Embryonic facial prominence (tissue), 1 donor: ENCODE data around the gene ALS2CL.

Source experiments
- DNase-seq: peaks from one replicate; pipeline ENCODE4 v3.0.0-alpha.2; 2016; ENCODE audit errors: extremely low spot score

Gene ALS2CL

GRCh38 chr3:46679681-46680080 lies 13.8 kb downstream of the ALS2CL start:
- DNase-seq, result no peak

- DNase-seq, result no peak
Observed at GRCh38 chr3:46678280-46678679, 15.2 kb downstream of the ALS2CL start.

- no peak for DNase-seq
Observed at GRCh38 chr3:46677411-46677726, 16.1 kb downstream of the ALS2CL start.

- DNase-seq, result no peak
Observed at GRCh38 chr3:46676601-46677410, 16.7 kb downstream of the ALS2CL start.

- no peak for DNase-seq
Observed at GRCh38 chr3:46675843-46676567, 17.5 kb downstream of the ALS2CL start.

- no peak for DNase-seq
Observed at GRCh38 chr3:46675426-46675825, 18.1 kb downstream of the ALS2CL start.

GRCh38 chr3:46674031-46674845 lies 19.2 kb downstream of the ALS2CL start:
- DNase-seq, result no peak

- DNase-seq, result no peak
Observed at GRCh38 chr3:46673151-46674030, 20.1 kb downstream of the ALS2CL start.

- DNase-seq, result no peak
Observed at GRCh38 chr3:46672349-46672695, 21.2 kb downstream of the ALS2CL start.

GRCh38 chr3:46671541-46672348 lies 21.7 kb downstream of the ALS2CL start:
- no peak for DNase-seq

GRCh38 chr3:46670891-46671427 lies 22.5 kb downstream of the ALS2CL start:
- DNase-seq, result no peak

- no peak for DNase-seq
Observed at GRCh38 chr3:46670000-46670890, 23.2 kb downstream of the ALS2CL start.

GRCh38 chr3:46669191-46669999 lies 24.1 kb downstream of the ALS2CL start:
- DNase-seq, result no peak

GRCh38 chr3:46668591-46668990 lies 24.9 kb downstream of the ALS2CL start:
- DNase-seq, result no peak

- no peak for DNase-seq
Observed at GRCh38 chr3:46668116-46668515, 25.4 kb downstream of the ALS2CL start.

- DNase-seq, result no peak
Observed at GRCh38 chr3:46667657-46668056, 25.8 kb downstream of the ALS2CL start.

GRCh38 chr3:46667061-46667621 lies 26.3 kb downstream of the ALS2CL start:
- DNase-seq, result no peak

GRCh38 chr3:46666453-46666845 lies 27.0 kb downstream of the ALS2CL start:
- no peak for DNase-seq
